ENCODE data around the gene BSCL2. TPM values are rescaled to one million over a fixed set of nuclear protein-coding genes. Genes with fewer than 3 reads are reported as not detected.

Gene BSCL2
- total and polyA plus RNA-seq, 2 of the 13 experiments (the other 11 are each of a cell fraction or from before 2014, with no cell fraction given): 19.5 to 21.1 TPM

- TF ChIP-seq POLR2AphosphoS2 (IDR thresholded peaks at IDR 0.05; ENCODE audit: low read depth, low read length) (no peak), JARID2 (CRISPR knock-in tag; IDR thresholded peaks at IDR 0.05; ENCODE audit: insufficient replicate concordance) (peak; percentile 17), AFF4 (CRISPR knock-in tag; IDR thresholded peaks at IDR 0.05) (no peak), SIX4 (CRISPR knock-in tag; IDR thresholded peaks at IDR 0.05) (0 out of 2 replicates have a peak, but pooled peaks have one; percentile 46), PRDM4 (CRISPR knock-in tag; IDR thresholded peaks at IDR 0.05; ENCODE audit: borderline replicate concordance) (no peak), ZNF563 (CRISPR knock-in tag; IDR thresholded peaks at IDR 0.05) (peak; percentile 78), HBP1 (CRISPR knock-in tag; IDR thresholded peaks at IDR 0.05; ENCODE audit: low read depth) (peak; percentile 55; the same call in 1 of the 2 replicates), KLF16 (CRISPR knock-in tag; IDR thresholded peaks at IDR 0.05) (peak in 1 of 2 experiments; percentile 56; a peak in 1 of 4 replicates), KDM5B (CRISPR knock-in tag; IDR thresholded peaks at IDR 0.05; ENCODE audit: borderline replicate concordance) (peak; percentile 68), DRAP1 (CRISPR knock-in tag; IDR thresholded peaks at IDR 0.05) (peak; percentile 66), ZNF232 (CRISPR knock-in tag; IDR thresholded peaks at IDR 0.05; ENCODE audit: borderline replicate concordance) (peak; percentile 82; the same call in 1 of the 2 replicates), KAT7 (CRISPR knock-in tag; IDR thresholded peaks at IDR 0.05; ENCODE audit: borderline replicate concordance) (no peak), ZNF280D (CRISPR knock-in tag; IDR thresholded peaks at IDR 0.05) (peak; percentile 17; the same call in 1 of the 2 replicates), FOSL1 (CRISPR knock-in tag; IDR thresholded peaks at IDR 0.05; ENCODE audit: borderline replicate concordance) (no peak), ZFP41 (CRISPR knock-in tag; IDR thresholded peaks at IDR 0.05; ENCODE audit: borderline replicate concordance) (peak; percentile 79; the same call in 1 of the 2 replicates), IRX3 (CRISPR knock-in tag; IDR thresholded peaks at IDR 0.05; ENCODE audit: borderline replicate concordance, low read depth) (no peak), HHEX (CRISPR knock-in tag; IDR thresholded peaks at IDR 0.05) (0 out of 2 replicates have a peak, but pooled peaks have one; percentile 28)
Observed at GRCh38 chr11:62671608-62672389, 35.4 kb downstream of the BSCL2 start, which contains the start of the genes LBHD1 and UQCC3 (continued).

Measured in HepG2 (cell line).